Stimulated activated effector memory CD8-positive, alpha-beta T cell treated with anti-CD3 and anti-CD28 coated beads, Interleukin-12 subunit alpha, Interleukin-12 subunit beta, amount 100 ng/mL, for 72 hours (primary cell): Measurements from ENCODE around the gene AKAP11.
"Not testable (repeated sequence)": the region's sequence is repeated elsewhere in the genome, so short reads cannot be mapped to it uniquely, and the experiment has no call there.

ENCODE experiments used
- ATAC-seq: fragments of 150-1000 bp; cut with Tn5 transposase; 2 replicates; pipeline ENCODE4 v1.10.0; 2021
- DNase-seq, 2 donors: peaks; one replicate each; pipeline ENCODE4 v3.0.0; 2021 to 2022; ENCODE audit warnings: low spot score in 2 of 2
- H3K27ac Mint-ChIP-seq: one replicate; pipeline ENCODE4 v1.8.0; 2022; ENCODE audit warnings: mild to moderate bottlenecking, mixed read lengths
- H3K36me3 Mint-ChIP-seq: one replicate; pipeline ENCODE4 v1.8.0; 2022; ENCODE audit warnings: mild to moderate bottlenecking, mixed read lengths
- H3K4me1 Mint-ChIP-seq: one replicate; pipeline ENCODE4 v1.8.0; 2022; ENCODE audit warnings: mixed read lengths
- H3K4me3 Mint-ChIP-seq: one replicate; pipeline ENCODE4 v1.8.0; 2022; ENCODE audit warnings: mild to moderate bottlenecking, mixed read lengths
- H3K9me3 Mint-ChIP-seq: one replicate; pipeline ENCODE4 v1.8.0; 2022; ENCODE audit warnings: mixed read lengths

The AKAP11 gene

GRCh38 chr13:42272115-42272803, at the start of gene AKAP11:
AKAP11 (plus strand) TSS chr13:42272152; CDS start chr13:42286349, 14,197 bp downstream.
- peak; percentile 49 to 81 for DNase-seq
- peak within 1 kb of the TSS; percentile 96 for H3K27ac Mint-ChIP-seq
- peaks cover 8% of the 10 kb centered on the region for H3K9me3 Mint-ChIP-seq
- H3K4me1 Mint-ChIP-seq: peaks cover 40% of the 10 kb centered on the region
- H3K36me3 Mint-ChIP-seq: peaks cover 16% of the 10 kb centered on the region
- peak within 1 kb of the TSS; percentile 87 for H3K4me3 Mint-ChIP-seq
- peak; percentile 70 for ATAC-seq

- Mint-ChIP-seq H3K9me3 (no peaks in the 10 kb centered on the region), H3K4me1 (no peaks in the 10 kb centered on the region), H3K36me3 (peaks cover 58% of the 10 kb centered on the region), H3K4me3 (no peak overlapping the region), H3K27ac (no peak overlapping the region)
- ATAC-seq: no peak
- no peak for DNase-seq
These were observed 48.3 kb upstream of the AKAP11 start for GRCh38 chr13:42223681-42224080.

DNA sequence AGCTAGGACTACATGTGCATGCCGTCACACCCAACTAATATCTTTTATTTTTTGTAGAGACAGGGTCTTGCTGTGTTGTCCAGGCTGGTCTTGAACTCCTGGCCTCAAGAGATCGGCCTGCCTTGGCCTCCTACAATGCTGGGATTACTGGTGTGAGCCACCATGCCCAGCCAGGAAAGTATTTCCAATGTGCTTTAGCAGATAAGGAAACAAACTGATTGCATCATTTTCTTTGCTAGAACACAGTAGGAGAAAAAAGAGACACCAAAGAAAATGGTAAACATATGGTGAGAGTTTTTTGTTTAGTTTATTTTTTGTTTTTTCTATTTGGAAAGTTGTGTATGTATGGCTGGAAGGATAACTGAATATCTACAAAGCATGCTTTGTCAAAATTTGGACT, 46.9 kb upstream of the AKAP11 start:
- ATAC-seq: no peak
- H3K36me3 Mint-ChIP-seq: peaks cover 57% of the 10 kb centered on the region
- DNase-seq: no peak
- H3K4me1 Mint-ChIP-seq: no peaks in the 10 kb centered on the region
- no peak overlapping the region for H3K27ac Mint-ChIP-seq
- no peak overlapping the region for H3K4me3 Mint-ChIP-seq
- H3K9me3 Mint-ChIP-seq: no peaks in the 10 kb centered on the region

GRCh38 chr13:42226759-42227158, 45.2 kb upstream of the AKAP11 start:
- not testable (repeated sequence) for DNase-seq, H3K4me3 Mint-ChIP-seq, H3K4me1 Mint-ChIP-seq, H3K27ac Mint-ChIP-seq, H3K9me3 Mint-ChIP-seq, ATAC-seq
- H3K36me3 Mint-ChIP-seq: peaks cover 46% of the 10 kb centered on the region

DNA sequence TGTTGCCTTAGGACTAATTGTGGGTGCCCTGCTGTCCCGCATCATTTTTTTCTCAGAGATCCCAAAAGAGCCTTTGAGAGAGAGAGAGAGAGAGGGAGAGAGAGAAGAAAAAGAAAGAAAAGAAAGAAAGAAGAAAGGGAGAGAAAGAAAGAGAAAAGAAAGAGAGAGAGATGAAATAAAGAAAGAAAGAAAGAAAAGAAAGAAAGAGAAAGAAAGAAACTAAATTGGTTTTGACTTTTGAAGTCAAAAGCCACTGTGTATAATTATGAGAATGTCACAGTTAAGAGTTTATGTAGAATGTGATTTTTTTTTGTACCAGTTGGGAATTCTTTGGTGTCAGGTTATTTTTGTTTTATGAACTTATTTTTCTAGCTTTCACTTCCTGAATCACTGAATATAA, 43.4 kb upstream of the AKAP11 start:
- peaks cover 41% of the 10 kb centered on the region for H3K36me3 Mint-ChIP-seq
- ATAC-seq (no peak), DNase-seq (no peak)
- H3K27ac Mint-ChIP-seq: no peak overlapping the region
- no peak overlapping the region for H3K4me3 Mint-ChIP-seq
- H3K9me3 Mint-ChIP-seq: no peaks in the 10 kb centered on the region
- no peaks in the 10 kb centered on the region for H3K4me1 Mint-ChIP-seq

DNA sequence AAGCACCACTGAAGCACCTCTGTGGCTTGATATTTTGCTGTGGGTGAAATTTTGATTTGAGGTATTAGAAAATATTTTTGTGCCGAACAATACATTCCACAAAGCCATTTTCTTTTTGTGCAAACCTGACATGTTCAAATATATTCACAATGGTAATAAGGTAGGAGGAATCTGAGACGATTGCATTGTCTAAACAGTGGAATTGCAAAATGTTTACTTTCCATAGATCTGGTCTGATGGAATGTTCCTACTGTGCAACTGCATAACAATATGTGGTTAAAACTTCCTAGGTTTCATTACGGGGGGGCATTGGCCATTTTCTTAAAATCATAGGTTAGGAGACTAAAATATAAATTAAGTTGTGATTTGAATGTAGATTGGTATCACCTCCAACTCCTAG, 42.7 kb upstream of the AKAP11 start:
- H3K9me3 Mint-ChIP-seq: no peaks in the 10 kb centered on the region
- DNase-seq (no peak), ATAC-seq (no peak)
- no peak overlapping the region for H3K27ac Mint-ChIP-seq
- peaks cover 36% of the 10 kb centered on the region for H3K36me3 Mint-ChIP-seq
- H3K4me1 Mint-ChIP-seq: no peaks in the 10 kb centered on the region
- no peak overlapping the region for H3K4me3 Mint-ChIP-seq

DNA sequence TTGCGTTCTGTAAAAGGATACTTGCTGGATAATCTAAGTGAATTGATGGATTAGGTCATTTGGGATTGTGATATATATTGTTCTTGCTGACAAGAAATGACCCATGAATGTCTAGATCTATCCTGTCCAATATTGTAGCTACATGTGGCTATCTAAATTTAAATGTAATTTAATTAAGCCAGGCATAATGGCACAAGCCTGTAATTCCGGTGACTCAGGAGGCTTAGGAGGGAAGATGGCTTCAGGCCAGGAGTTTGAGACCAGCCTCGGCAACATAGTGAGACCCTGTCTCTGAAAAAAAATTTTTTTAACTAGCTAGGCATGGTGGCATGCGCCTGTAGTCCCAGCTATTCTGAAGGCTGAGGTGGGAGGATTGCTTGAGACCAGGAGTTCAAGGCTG, 39.3 kb upstream of the AKAP11 start:
- H3K36me3 Mint-ChIP-seq: peaks cover 16% of the 10 kb centered on the region
- no peak overlapping the region for H3K4me3 Mint-ChIP-seq
- ATAC-seq (no peak), DNase-seq (no peak)
- no peak overlapping the region for H3K27ac Mint-ChIP-seq
- H3K4me1 Mint-ChIP-seq: no peaks in the 10 kb centered on the region
- H3K9me3 Mint-ChIP-seq: no peaks in the 10 kb centered on the region

- H3K9me3 Mint-ChIP-seq: no peaks in the 10 kb centered on the region
- H3K4me3 Mint-ChIP-seq: no peak overlapping the region
- H3K4me1 Mint-ChIP-seq: no peaks in the 10 kb centered on the region
- DNase-seq (no peak), ATAC-seq (no peak)
- H3K36me3 Mint-ChIP-seq: peaks cover 10% of the 10 kb centered on the region
- H3K27ac Mint-ChIP-seq: no peak overlapping the region
These were observed 38.2 kb upstream of the AKAP11 start for GRCh38 chr13:42233726-42234125.

DNA sequence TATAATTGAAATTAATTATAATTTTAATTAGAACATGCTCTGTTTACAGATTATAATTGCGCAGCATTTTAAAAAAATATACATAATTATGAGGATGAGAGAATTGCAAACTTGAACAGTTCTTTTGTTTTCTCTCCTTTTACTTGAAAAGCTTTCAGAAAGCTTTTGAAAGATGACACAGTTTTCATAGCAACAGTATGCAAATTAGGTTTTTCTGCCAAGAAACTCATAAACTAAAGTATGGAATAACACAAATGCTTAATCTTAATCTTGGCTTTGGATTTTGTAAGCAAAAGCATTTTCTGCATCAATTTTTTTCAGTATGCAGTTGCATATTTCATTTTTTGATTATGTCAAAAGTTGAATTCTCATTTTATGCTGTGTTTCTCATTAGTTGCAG, 32.8 kb upstream of the AKAP11 start:
- H3K9me3 Mint-ChIP-seq: no peaks in the 10 kb centered on the region
- H3K4me1 Mint-ChIP-seq: no peaks in the 10 kb centered on the region
- H3K36me3 Mint-ChIP-seq: no peaks in the 10 kb centered on the region
- ATAC-seq: no peak
- no peak overlapping the region for H3K27ac Mint-ChIP-seq
- no peak overlapping the region for H3K4me3 Mint-ChIP-seq
- DNase-seq: no peak

- ATAC-seq (no peak), DNase-seq (no peak)
- Mint-ChIP-seq H3K4me1 (no peaks in the 10 kb centered on the region), H3K4me3 (no peak overlapping the region), H3K36me3 (no peaks in the 10 kb centered on the region), H3K27ac (no peak overlapping the region), H3K9me3 (no peaks in the 10 kb centered on the region)
These were observed 32.3 kb upstream of the AKAP11 start for GRCh38 chr13:42239644-42240043.

DNA sequence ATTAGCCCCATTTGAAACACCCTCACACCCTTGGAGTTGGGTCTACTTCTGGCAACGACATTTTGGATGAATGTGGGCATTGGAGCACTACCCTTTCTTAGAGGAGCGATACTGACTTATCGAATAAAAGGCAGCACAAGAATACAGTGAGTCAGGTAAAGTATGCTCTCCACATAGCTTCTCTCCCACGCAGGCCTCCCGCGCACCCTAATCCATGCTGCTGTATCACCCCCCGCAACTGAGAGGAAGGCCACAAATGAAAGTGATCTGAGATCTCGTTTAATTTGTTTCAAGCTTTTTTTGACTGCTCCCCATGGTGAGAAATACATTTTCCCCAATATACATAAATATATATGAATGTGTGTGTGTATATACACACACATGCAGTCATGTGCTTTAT, 25.4 kb upstream of the AKAP11 start:
- no peaks in the 10 kb centered on the region for H3K9me3 Mint-ChIP-seq
- H3K4me1 Mint-ChIP-seq: no peaks in the 10 kb centered on the region
- ATAC-seq (no peak), DNase-seq (no peak)
- no peak overlapping the region for H3K4me3 Mint-ChIP-seq
- H3K36me3 Mint-ChIP-seq: no peaks in the 10 kb centered on the region
- no peak overlapping the region for H3K27ac Mint-ChIP-seq

DNA sequence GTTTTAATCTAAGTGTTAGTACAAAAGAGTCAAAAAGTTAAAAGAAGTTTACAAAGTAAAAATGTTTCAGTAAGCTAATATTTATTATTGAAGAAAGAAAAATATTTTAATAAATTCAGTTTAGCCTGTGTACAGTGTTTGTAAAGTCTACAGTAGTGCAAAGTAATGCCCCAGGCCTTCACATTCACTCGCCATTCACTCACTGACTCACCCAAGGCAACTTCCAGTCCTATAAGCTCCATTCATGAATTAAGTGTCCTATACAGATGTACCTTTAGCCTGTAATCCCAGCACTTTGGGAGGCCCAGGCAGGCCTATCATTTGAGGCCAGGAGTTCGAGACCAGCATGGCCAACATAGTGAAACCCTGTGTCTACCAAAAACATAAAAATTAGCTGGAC, 24.1 kb upstream of the AKAP11 start:
- H3K4me3 Mint-ChIP-seq: no peak overlapping the region
- H3K9me3 Mint-ChIP-seq: no peaks in the 10 kb centered on the region
- ATAC-seq (no peak), DNase-seq (no peak)
- no peaks in the 10 kb centered on the region for H3K36me3 Mint-ChIP-seq
- H3K27ac Mint-ChIP-seq: no peak overlapping the region
- no peaks in the 10 kb centered on the region for H3K4me1 Mint-ChIP-seq

- Mint-ChIP-seq H3K27ac (no peak overlapping the region), H3K9me3 (no peaks in the 10 kb centered on the region), H3K36me3 (no peaks in the 10 kb centered on the region), H3K4me1 (no peaks in the 10 kb centered on the region), H3K4me3 (no peak overlapping the region)
- ATAC-seq (no peak), DNase-seq (no peak)
These were observed 16.1 kb upstream of the AKAP11 start for GRCh38 chr13:42255886-42256285.

- no peak overlapping the region for H3K27ac Mint-ChIP-seq
- no peak for DNase-seq
- H3K4me3 Mint-ChIP-seq: no peak overlapping the region
- H3K4me1 Mint-ChIP-seq: no peaks in the 10 kb centered on the region
- H3K9me3 Mint-ChIP-seq: no peaks in the 10 kb centered on the region
- no peak for ATAC-seq
- no peaks in the 10 kb centered on the region for H3K36me3 Mint-ChIP-seq
These were observed 13.2 kb upstream of the AKAP11 start for GRCh38 chr13:42258747-42259146.

DNA sequence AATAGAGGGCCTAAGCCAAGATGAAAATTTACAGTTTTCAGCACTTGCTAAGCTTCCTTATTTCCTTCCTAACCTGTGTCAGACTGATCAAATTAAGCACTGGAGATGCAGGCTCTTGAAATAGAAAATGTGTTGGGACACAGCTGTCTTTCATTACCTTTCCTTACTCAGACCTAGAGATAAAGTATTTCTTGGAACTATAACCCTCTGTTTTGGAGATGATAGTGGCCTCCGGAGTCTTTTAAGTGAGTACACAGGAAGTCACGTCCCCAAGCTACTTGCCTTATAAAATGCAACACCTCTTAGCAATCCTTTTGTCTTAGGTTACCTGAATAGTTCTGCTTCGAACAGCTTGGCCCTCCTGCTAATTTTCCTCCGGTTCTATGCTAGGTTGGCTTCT, 12.4 kb upstream of the AKAP11 start:
- Mint-ChIP-seq H3K4me1 (no peaks in the 10 kb centered on the region), H3K9me3 (no peaks in the 10 kb centered on the region), H3K27ac (no peak overlapping the region), H3K36me3 (no peaks in the 10 kb centered on the region), H3K4me3 (no peak overlapping the region)
- ATAC-seq (no peak), DNase-seq (no peak)

DNA sequence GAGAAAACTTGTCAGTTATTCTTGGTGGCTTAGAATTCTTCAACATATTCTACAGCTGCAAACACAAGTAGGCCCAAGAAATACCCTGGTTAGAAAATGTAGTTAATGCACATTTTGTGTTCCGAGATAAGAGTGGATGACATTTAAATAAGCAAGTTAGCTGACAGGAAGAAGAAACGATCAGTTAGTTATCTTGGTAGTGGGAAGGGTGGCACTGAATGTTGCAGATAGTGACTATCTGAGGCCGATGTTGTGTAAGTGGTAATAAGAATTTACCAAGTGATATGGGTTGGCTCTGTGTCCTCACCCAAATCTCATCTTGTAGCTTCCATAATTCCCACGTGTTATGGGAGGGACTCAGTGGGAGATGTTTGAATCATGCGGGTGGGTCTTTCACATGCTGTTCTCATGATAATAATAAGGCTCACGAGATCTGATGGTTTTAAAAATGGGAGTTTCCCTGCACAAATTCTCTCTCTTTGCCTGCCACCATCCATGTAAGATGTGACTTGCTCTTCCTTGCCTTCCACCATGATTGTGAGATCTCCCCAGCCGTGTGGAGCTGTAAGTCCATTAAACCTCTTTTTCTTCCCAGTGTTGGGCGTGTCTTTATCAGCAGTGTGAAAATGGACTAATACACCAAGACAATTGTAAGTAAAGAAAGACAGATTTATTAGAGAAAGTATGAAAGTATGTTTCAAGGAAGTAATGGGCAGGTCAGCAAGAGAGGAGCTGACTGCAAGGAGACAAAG, 10.9 kb upstream of the AKAP11 start:
- DNase-seq (no peak), ATAC-seq (no peak)
- Mint-ChIP-seq H3K9me3 (no peaks in the 10 kb centered on the region), H3K4me3 (no peak overlapping the region), H3K4me1 (no peaks in the 10 kb centered on the region), H3K36me3 (no peaks in the 10 kb centered on the region), H3K27ac (no peak overlapping the region)
